KMS-11 (cell line): ENCODE data around the gene ABCC3.

Experiments used
- H2AFZ ChIP-seq: fragments of 200-600 bp; sonication (generic); 2 replicates; pipeline ENCODE4 v1.6.1; 2016; ENCODE audit warnings: antibody characterized with exemption, mixed run types, low read depth
- H3K27ac ChIP-seq: fragments of 200-600 bp; sonication (generic); 2 replicates; pipeline ENCODE4 v1.6.1; 2016; ENCODE audit warnings: mild to moderate bottlenecking, mixed run types
- H3K27me3 ChIP-seq: fragments of 200-600 bp; sonication (generic); 2 replicates; pipeline ENCODE4 v1.6.1; 2017; ENCODE audit warnings: mild to moderate bottlenecking, low read depth, mixed run types, moderate library complexity; ENCODE audit not compliant: insufficient read depth
- H3K36me3 ChIP-seq: fragments of 200-600 bp; sonication (generic); 2 replicates; pipeline ENCODE4 v1.6.1; 2017; ENCODE audit warnings: mild to moderate bottlenecking, mixed run types; ENCODE audit not compliant: insufficient read depth
- H3K4me1 ChIP-seq: fragments of 200-600 bp; sonication (generic); 2 replicates; pipeline ENCODE4 v1.6.1; 2016; ENCODE audit warnings: mild to moderate bottlenecking, low read depth, mixed run types; ENCODE audit not compliant: poor library complexity, severe bottlenecking
- H3K4me2 ChIP-seq: fragments of 200-600 bp; sonication (generic); 2 replicates; pipeline ENCODE4 v1.7.0; 2016; ENCODE audit warnings: mild to moderate bottlenecking, mixed run types
- H3K4me3 ChIP-seq: fragments of 200-600 bp; sonication (generic); IDR thresholded peaks from 2 replicates; pipeline ENCODE4 v1.6.1; 2017; ENCODE audit warnings: low read depth, low read length, mixed read lengths; ENCODE audit not compliant: insufficient read depth
- H3K79me2 ChIP-seq: fragments of 200-600 bp; sonication (generic); 2 replicates; pipeline ENCODE4 v1.6.1; 2016; ENCODE audit warnings: low read depth, mixed run types; ENCODE audit not compliant: insufficient read depth
- H3K9ac ChIP-seq: fragments of 200-600 bp; sonication (generic); 2 replicates; pipeline ENCODE4 v1.6.1; 2016; ENCODE audit warnings: mild to moderate bottlenecking, mixed run types
- H4K20me1 ChIP-seq: fragments of 200-600 bp; sonication (generic); 2 replicates; pipeline ENCODE4 v1.6.1; 2016; ENCODE audit warnings: mild to moderate bottlenecking, mixed run types; ENCODE audit not compliant: insufficient read depth
- CTCF ChIP-seq: fragments of 200-600 bp; sonication (generic); conservative IDR thresholded peaks from 2 replicates; pipeline ENCODE4 v1.6.1; 2017; ENCODE audit warnings: low read depth, mild to moderate bottlenecking, antibody characterized with exemption, low read length, moderate library complexity, mixed read lengths

ABCC3 gene

GRCh38 chr17:50672071-50672470, 37.4 kb downstream of the ABCC3 start:
- no peak overlapping the region for H3K4me2 ChIP-seq
- H2AFZ ChIP-seq, result no peak overlapping the region
- H3K27me3 ChIP-seq, result no peaks in the 10 kb centered on the region
- H3K4me3 ChIP-seq, result no peak overlapping the region
- H3K36me3 ChIP-seq, result no peaks in the 10 kb centered on the region
- no peak for TF ChIP-seq CTCF
- no peaks in the 10 kb centered on the region for H3K4me1 ChIP-seq
- H3K27ac ChIP-seq, result no peak overlapping the region
- no peak overlapping the region for H3K9ac ChIP-seq
- no peaks in the 10 kb centered on the region for H4K20me1 ChIP-seq
- H3K79me2 ChIP-seq, result no peaks in the 10 kb centered on the region

DNA sequence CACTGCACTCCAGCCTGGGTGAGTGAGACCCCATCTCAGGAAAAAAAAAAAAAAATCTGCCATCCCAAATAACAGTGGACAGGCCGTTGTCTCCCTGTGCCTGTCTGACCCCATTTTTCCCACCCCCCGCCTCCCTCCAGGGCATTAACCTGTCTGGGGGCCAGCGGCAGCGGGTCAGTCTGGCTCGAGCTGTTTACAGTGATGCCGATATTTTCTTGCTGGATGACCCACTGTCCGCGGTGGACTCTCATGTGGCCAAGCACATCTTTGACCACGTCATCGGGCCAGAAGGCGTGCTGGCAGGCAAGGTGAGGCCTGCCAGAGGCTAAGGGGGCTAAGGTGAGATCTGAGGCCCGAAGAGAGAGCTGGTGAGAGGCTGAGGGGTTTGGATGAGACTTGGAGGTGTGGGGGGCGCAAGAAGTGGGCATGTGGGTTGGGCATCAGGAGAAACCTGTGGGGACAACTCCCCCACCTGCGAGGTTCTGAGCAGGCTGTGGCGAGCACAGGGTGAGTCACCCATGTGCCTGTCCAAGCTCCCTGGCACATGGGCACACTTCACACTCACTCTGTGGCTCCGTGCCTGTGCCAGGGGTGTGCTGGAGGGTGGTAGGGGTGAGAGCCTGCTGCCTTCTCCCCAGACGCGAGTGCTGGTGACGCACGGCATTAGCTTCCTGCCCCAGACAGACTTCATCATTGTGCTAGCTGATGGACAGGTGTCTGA, 38.3 kb downstream of the ABCC3 start:
- H3K36me3 ChIP-seq, result no peaks in the 10 kb centered on the region
- H3K4me1 ChIP-seq, result no peaks in the 10 kb centered on the region
- H3K9ac ChIP-seq, result no peak overlapping the region
- no peaks in the 10 kb centered on the region for H3K79me2 ChIP-seq
- no peak for TF ChIP-seq CTCF
- no peaks in the 10 kb centered on the region for H4K20me1 ChIP-seq
- no peak overlapping the region for H3K4me3 ChIP-seq
- H3K4me2 ChIP-seq, result no peak overlapping the region
- H3K27ac ChIP-seq, result no peak overlapping the region
- no peak overlapping the region for H2AFZ ChIP-seq
- H3K27me3 ChIP-seq, result no peaks in the 10 kb centered on the region

GRCh38 chr17:50675190-50675589, 40.5 kb downstream of the ABCC3 start:
- Histone ChIP-seq H3K27ac (no peak overlapping the region), H3K4me3 (no peak overlapping the region), H3K4me2 (no peak overlapping the region), H3K9ac (no peak overlapping the region), H3K36me3 (no peaks in the 10 kb centered on the region), H3K4me1 (no peaks in the 10 kb centered on the region), H2AFZ (no peak overlapping the region), H3K27me3 (peaks cover 3% of the 10 kb centered on the region; the same call in 1 of the 2 replicates), H3K79me2 (no peaks in the 10 kb centered on the region), H4K20me1 (no peaks in the 10 kb centered on the region)
- TF ChIP-seq CTCF, result no peak

DNA sequence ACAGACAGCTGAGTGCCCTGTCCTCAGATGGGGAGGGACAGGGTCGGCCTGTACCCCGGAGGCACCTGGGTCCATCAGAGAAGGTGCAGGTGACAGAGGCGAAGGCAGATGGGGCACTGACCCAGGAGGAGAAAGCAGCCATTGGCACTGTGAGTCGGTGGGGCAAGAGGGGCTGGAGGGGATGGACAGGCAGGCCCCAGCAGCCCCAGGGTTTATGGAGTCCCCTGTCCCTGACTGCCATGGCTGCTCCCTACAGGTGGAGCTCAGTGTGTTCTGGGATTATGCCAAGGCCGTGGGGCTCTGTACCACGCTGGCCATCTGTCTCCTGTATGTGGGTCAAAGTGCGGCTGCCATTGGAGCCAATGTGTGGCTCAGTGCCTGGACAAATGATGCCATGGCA, 40.9 kb downstream of the ABCC3 start:
- Histone ChIP-seq H3K9ac (no peak overlapping the region), H3K27me3 (peaks cover 3% of the 10 kb centered on the region; the same call in 1 of the 2 replicates), H3K4me2 (no peak overlapping the region), H3K4me3 (no peak overlapping the region), H4K20me1 (no peaks in the 10 kb centered on the region), H3K36me3 (no peaks in the 10 kb centered on the region), H3K27ac (no peak overlapping the region), H3K4me1 (no peaks in the 10 kb centered on the region), H2AFZ (no peak overlapping the region), H3K79me2 (no peaks in the 10 kb centered on the region)
- no peak for TF ChIP-seq CTCF
